DMS153 treated with DMSO at 0.1 percent for 48 hours (cell line): Measurements from ENCODE around the gene ZNFX1.

Experiments used
- DNase-seq: peaks from one replicate; lab custom pipeline; 2025; ENCODE audit not compliant: unreplicated experiment; lab: John Stamatoyannopoulos, UW

Gene ZNFX1

DNA sequence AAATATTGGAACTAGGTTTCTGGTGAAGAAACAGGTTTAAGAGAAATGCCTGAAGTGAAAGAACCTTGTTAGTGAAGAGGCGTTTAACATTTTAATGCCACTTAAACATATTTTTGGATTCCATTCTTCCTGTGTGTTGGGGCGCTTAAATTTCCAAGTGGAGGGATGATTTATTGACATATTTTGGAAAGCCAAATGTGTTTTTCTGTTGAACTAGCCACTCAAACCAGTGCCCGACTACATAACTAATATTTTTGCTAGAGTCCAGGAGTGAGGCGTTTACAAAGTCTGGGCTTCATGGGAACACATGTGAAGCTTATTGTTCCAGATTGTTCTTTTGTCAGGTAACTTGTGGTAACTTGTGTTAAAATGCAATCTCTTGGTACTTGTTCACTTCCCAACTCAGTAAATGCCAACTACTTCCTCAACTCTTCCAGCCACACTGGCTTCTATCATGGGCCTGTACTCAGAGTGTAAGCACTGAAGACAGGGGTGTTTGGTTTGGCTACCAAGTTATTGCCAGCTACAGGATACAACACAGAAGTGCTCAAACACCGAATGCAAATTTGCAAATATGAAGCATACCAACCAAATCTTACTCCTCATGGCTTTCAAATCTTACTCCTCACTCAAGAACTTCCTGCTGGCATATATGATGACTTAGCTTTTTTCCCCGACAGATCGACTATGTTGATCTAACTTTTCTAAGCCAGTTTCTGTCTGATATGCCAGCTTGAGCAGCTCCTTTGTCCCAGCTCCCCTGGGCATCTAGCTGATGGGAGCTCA, 2.0 kb upstream of the ZNFX1 start:
- DNase-seq, result no peak

DNA sequence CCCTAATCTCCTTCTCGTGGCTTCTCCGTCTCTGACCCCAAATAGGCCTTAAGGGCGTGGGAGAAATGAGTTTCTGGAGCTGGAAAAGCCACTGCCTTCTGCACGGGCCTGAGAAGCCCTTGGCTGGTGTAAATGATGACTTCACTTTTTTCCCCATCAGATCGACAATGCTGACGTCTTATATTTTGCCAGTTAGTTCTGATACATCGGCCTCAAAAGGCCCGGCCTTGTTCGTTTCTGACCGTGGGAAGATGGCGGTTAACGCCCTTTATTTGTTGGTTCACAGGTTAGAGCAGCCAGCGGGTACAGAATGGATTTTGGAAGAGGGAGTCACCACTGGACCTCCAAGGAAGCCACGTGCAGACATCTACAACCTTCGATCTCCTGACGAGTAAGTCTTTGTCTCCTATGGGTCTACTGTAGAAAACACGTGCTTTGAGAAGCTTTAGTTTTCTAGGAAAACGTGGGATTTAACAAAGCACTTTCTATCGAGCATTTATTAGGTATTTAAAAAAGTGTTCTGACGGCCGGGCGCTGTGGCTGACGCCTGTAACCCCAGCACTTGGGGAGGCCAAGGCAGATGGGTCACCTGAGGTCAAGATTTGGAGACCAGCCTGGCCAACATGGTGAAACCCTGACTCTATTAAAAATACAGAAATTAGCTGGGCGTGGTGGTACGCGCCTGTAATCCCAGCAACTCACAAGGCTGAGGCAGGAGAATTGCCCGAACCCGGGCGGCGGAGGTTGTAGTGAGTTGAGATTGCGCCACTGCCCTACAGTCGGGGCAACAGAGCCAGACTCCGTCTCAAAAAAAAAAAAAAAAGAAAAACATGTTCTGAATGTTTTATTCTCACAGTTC, 1.2 kb upstream of the ZNFX1 start:
- no peak for DNase-seq

DNA sequence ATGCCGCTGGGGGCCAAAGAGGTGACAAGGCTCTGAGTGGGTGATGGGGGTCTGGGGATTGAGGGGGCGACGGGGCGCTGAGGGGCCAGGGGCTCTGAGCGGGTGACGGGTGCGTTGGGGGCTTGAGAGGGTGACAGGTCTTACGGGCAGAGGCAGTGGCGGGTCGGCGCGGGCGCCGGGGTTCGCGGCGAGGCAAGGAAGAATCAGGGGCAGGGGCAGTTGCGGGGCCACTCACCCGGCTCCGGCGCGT, 146 bp downstream of the ZNFX1 start:
- DNase-seq, result no peak

DNA sequence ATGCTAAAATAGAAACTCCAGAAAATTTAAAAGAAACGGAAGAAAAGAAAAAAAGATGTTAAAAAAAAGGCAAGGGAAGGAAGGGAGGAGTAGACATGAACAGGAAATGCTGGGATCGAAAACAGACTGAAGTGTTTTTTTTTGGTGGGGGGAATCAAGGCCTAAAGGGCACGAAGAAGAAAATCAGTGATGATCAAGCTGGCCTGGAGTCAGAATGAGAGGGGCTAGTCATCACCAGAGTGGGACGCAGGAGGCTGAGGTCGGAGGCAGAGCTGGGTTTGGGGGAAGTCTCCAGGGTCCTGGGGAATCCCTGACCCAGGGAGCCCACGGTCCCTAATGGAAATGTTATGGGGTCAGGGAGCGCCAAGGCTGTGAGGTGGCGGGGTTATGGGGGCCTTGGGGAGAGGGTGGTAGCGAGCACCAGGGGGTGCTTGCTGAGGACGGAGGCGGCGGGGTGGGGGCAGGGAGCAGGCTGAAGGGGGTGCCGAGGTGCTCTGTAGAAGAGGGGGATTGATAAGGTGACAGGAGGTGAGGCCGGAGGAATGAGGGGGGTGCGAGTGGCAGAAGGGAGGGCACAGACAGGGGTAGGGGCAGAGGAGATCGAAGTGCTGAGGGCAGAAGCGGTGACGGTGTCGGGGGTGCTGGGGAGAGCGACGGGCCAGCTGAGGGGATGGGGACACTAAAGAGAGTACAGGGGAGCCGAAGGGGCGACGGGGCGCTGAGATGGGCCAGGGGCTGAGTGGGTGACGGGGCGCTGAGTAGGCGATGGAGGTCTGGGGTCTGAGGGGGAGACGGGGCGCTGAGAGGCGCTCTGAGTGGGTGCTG, 684 bp downstream of the ZNFX1 start:
- no peak for DNase-seq

DNA sequence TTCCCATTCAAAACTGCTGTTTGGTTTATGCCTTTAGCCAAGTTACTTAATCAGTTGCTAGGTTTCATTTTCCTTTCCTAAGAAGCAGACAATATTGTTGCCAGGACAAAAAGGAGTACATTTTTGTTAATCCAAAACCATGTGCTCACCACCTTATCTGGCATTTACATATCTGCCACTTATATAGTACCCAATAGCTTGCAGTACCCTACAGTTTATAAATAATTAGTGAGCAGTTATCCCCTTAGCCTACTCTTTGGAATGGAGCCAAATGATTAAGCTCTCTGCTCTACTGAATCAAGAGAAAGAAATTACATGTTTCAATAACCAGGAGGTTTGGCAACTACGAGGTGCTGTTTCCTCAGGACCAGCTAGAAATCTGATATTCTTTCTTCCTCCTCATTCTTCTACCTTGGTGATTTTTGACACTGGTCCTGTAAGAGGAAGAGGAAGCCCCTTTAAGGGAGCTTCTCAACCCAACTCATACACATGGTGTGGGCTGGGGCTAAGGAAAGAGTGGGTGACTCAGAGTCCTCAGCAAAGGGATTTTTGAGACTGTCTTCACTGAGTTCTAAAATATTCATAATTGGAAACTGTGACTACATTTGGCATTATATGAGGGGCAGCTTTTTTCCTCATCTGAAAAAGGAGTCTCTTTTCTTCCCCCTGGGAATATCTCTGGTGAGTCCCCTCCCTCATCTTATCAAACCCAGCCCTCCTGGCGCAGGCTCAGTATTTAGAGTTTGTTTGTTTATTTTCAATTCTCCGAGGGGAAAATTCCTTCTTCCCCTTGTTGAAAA, 1.5 kb downstream of the ZNFX1 start:
- DNase-seq, result peak; percentile 56

DNA sequence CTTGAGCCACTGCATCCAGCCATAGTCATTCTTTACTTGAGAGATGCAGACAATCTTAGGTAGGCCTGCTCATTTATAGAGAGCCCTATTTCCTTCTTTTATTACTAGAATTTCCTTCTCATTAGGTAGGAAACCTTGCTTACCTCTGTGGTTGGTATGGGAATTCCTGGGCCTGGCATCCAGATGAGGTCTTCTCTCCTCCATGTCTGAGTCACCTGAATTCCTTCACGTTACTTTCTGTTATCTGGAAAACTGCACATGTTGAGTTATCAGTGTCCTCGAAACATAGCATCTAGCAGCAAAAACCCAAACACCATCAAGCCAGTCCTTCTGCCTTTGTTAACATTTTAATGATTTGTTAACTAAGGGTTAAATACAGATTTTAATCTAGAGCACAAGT, 2.2 kb downstream of the ZNFX1 start:
- no peak for DNase-seq

DNA sequence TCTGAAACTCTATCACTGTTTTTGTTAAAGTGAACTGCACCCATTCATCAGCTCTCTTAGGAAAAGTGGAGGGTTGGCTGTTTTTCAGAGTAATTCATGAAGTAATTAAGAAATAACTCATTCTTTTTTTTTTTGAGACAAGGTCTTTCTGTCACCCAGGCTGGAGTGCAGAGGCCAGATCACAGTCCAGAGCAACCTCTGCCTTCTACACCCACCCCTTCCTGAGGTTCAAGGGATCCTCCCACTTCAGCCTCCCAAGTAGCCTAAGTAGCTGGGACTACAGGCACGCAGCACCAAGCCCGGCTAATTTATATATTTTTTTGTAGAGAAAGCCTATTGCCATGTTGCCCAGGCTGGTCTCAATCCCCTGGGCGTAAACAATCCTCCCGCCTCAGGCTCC, 2.6 kb downstream of the ZNFX1 start:
- no peak for DNase-seq

DNA sequence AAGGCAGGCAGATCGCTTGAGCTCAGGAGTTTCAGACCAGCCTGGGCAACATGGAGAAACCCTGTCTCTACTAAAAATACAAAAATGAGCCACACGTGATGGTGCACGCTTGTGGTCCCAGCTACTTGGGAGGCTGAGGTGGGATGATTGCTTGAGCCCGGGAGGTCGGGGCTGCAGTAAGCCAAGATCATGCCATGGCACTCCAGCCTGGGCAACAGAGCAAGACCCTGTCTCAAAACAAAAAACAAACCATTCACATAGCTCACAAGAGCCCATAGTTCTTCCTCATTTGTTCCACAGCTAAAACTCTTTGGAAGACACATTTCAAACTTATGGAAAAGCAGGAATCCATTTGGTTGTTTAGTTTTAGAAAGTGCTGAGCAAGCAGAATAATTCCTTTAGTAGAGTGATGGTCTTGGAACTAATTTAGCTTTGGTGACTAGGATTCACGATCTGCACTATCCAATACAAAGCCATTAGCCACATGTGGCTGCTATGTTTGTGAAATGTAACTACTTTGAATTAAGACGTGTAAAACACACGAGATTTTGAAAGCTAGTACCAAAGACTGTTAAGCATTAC, 4.1 kb downstream of the ZNFX1 start:
- no peak for DNase-seq

DNA sequence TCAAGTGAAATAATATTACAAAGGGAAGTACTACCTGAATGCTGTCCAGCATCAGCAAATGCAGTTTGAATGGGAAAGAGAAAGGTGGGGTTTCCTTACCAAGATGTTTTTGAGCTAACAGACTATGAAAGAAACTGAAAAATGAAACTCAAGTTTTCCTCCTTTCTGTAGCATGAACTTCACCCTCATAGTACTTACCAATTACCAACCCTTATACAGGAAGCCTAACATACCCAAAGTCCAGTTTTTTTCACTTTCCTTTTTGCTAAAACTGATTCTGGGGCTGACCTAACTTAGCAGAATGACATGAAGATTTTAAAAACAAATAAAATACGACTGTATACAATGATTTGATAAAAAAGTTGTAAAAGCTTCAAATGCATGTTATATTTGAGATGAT, 5.2 kb downstream of the ZNFX1 start:
- no peak for DNase-seq

DNA sequence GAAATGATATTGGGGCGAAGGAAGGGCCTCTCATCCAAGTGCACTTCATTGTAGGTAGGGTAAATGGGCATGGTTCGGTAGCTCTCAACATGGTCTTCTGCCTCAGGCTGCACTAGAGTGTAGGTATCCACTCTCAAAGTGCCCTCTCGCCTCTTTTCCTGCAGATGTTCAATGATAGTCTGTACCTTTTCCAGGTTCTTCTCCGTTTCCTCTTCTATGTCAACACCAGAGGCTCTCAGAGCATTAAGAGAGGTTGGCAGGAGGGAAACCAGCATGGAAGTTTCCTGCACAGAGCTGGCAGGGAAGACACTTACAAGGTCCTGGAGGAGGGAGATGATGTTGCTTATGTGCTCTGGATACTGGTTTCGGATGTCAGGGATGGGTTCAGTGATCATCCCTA, 7.1 kb downstream of the ZNFX1 start:
- DNase-seq, result no peak

DNA sequence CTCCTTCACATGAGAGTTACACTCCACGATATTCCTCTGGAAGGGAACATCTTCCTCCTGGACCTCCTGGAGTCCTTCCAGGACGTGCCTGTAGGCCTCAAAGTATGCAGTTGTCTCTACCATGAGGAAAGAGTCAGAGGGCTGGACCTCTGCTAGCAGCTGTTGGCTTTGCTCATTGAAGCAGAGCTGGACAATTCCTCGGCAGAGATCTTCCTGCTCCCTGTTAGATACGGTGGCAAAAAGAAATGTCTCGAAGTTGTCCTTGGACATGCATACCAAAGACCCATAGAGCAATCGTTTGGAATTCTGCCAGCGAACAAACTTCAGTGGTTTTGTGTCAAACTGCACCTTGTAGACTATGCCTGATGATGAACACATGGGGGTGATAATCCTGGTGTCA, 7.7 kb downstream of the ZNFX1 start:
- no peak for DNase-seq

DNA sequence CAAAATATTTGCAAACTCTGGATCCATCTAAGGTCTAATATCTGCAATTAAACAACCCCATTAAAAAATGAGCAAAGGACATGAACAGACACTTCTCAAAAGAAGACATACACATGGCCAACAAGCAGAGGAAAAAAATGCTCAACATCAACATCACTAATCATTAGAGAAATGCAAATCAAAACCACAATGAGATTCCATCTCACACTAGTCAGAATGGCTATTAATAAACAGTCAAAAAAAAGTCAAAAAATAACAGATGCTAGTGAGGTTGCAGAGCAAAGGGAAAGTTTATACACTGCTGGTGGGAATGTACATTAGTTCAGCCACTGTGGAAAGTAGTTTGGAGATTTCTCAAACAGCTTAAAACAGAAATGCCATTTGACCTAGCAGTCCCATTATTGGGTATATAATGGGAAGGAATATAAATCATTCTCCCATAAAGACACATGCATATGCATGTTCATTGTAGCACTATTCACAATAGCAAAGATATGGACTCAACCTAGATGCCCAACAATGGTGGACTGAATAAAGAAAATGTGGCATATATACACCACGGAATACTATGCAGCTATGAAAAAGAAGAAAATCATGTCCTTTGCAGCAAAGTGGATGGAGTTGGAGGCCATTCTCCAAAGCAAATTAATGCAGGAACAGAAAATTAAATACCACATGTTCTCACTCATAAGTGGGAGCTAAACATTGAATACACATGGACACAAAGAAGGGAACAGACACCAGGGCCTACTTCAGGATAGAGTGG, 9.1 kb downstream of the ZNFX1 start:
- DNase-seq, result no peak

DNA sequence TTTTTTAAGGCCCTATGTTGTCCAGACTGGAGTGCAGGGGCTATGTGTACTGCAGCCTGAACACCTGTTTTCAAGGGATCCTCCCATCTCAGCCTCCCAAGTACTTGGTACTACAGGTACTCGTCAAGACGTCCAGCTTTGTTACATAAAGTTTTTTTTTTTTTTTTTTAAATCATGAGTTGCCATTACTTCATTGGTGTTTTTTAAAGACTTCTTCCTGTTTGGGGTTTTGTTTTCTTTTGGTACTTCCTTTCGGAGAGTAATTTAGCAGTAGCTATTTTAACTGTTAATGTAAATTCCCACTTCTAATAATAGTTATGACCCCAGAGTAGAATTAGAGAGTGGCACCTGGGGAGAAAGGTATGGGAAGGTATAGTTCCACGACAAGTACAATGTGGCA, 10.5 kb downstream of the ZNFX1 start:
- DNase-seq, result no peak

DNA sequence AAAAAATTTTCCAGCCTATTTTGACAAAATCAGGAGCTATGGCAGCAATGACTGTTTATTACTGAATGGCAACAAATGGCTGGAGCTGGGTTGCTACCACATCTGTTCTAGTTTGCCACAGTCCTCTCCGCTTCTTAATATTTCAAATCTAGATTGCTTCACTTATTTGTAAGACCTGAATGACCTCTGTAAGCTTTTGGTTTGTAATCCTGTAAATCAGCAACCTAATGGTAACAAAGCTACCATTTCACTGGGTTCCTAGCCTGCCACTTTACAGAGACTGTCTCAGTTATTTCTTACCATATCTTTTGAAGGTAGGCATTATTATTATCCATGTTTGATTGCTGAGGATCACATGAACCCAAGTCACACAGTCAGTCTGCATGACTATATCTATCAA, 15.4 kb downstream of the ZNFX1 start:
- DNase-seq, result no peak

DNA sequence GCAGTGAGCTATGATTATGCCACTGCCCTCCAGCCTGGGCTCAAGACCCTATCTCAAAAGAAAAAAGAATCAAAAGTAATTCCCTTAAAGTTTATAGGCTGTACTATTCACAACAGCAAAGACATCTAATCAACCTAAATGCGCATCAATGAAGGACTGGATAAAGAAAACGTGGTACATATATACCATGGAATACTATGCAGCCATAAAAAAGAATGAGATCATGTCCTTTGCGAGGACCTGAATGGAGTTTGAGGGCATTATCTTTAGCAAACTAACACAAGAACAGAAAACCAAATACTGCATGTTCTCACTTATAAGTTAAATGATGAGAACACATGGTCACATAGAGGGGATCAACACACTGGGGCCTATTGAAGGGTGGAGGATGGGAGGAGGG, 16.7 kb downstream of the ZNFX1 start:
- DNase-seq, result no peak

DNA sequence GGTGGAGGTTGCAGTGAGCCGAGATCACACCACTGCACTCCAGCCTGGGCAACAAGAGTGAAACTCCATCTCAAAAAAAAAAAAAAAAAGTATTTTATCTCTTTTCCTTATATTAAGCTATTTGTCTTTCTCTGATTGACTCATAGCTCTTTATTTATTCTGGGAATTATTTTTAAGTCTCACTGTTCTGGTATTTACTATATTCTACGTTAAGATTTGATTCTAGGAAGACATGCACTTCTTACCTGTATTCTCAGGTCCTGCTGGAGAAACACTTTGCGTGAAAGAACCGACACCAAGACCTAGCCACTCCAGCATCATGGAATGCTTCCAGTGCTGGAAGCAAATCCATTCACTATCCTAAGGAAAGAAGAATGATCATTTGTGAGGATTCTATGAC, 17.6 kb downstream of the ZNFX1 start:
- DNase-seq, result no peak

DNA sequence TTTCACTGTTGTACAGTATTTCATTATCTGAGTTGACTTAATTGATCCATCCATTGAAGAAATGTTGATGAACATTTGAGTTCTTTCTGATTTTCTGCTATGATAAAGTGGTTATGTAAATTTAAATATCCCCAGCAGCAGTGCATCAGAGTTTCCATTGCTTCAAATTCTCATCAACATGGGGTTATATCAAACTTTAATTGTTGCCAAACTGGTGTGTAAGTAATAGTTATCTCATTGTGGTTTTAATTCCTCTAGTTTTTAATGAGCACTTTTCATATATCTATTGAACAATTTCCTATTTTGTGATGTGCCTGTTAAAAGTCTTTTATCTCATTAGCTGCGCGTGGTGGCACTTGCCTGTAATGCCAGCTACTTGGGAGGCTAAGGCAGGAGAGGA, 18.1 kb downstream of the ZNFX1 start:
- DNase-seq, result no peak

DNA sequence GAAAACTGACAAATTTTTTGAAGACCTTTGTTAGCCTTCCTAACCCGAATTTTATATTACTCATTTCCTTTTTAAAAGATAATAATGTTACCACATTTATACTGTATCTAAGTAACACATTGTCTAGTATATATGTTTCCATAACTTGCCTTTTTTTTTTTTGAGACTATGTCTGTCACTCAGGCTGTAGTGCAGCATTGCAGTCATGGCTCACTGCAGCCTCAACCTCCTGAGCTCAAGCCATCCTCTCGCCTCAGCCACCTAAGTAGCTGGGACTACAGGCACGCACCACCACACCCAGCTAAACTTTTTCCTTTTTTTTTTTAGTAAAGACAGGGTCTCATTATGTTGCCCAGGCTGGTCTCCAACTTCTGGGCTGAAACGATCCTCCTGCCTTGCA, 18.6 kb downstream of the ZNFX1 start:
- DNase-seq, result no peak

DNA sequence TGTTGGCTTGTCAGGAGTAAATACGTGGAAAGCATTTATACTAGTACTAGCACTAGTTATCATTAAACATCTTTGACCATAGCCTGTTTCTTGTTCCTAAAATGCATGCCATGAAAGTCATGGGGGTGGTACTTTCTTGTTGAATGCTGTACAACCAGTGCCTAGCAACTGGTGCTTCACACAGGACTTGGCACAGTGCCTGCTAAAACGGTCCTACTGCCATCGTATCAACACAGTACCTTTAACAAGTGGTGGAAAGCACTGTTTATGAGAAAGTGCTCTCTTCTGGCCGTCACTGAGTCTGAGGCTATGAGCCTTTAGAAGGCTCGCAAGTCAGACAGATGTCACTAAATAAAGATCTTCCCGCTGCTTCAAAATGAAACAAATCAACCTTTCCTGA, 21.6 kb downstream of the ZNFX1 start:
- DNase-seq, result no peak
